GM13977 (cell line): ENCODE measurements around the gene CHAF1A.

Experiments
- DNase-seq: peaks from one replicate; pipeline ENCODE4 v3.0.0; 2012; ENCODE audit warnings: low spot score
- in situ Hi-C: fragments of 300-500 bp; cut with MboI; formaldehyde crosslinking; loops from one replicate; pipeline ENCODE4 v1.12.0; 2022; ENCODE audit warnings: low sequenced_read_pairs, low pct_unique_long_range_greater_than_20kb, mixed read lengths, inconsistent platforms; ENCODE audit not compliant: unreplicated experiment
- TF ChIP-seq, protein P1 (sequence below): IDR thresholded peaks from 2 replicates; pipeline ENCODE4 v1.5.1; 2012; ENCODE audit warnings: mild to moderate bottlenecking, control low read depth; ENCODE audit not compliant: insufficient read depth; ENCODE audit errors: extremely low read depth, missing control alignments

Gene CHAF1A

DNA sequence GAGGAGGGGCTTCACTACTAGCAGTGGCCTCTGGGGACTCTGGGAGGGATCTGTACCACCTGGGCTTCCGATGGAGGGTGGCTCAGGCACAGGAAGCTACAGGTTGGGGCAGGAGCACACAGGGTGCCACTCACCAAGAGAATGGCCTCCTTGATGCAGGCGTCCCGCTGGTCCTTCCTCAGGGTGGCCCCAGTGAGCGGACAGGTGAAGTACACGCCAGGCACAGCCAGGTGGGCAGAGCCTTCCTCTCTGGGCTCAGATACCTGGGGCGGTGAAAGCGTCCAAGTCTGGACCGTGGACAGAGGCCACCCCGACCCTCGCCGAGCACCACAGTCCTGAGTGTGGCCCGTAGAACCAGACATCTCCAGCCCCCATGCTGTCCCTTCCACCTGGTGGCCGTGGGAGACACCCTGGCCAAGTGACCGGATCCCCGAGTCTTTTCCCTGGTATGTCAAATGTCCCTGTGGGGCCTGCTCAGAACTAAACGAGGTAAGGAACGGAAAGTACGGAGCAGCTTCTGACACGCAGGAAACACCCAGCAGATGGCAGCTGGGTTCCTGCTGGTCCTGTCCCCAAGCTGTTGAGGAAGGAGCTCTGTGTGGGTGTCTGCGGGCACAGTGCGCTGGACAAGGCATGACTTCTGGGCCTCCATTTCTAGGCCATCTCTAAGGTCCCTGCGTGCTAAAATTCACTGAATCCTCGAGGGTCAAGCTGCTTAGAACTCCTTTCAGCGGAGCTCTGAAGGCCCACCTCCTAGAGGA is 50.0 kb downstream of the CHAF1A start:
- in situ Hi-C loops, result no loop called here
- TF ChIP-seq, protein P1, sequence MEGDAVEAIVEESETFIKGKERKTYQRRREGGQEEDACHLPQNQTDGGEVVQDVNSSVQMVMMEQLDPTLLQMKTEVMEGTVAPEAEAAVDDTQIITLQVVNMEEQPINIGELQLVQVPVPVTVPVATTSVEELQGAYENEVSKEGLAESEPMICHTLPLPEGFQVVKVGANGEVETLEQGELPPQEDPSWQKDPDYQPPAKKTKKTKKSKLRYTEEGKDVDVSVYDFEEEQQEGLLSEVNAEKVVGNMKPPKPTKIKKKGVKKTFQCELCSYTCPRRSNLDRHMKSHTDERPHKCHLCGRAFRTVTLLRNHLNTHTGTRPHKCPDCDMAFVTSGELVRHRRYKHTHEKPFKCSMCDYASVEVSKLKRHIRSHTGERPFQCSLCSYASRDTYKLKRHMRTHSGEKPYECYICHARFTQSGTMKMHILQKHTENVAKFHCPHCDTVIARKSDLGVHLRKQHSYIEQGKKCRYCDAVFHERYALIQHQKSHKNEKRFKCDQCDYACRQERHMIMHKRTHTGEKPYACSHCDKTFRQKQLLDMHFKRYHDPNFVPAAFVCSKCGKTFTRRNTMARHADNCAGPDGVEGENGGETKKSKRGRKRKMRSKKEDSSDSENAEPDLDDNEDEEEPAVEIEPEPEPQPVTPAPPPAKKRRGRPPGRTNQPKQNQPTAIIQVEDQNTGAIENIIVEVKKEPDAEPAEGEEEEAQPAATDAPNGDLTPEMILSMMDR, result no peak

DNA sequence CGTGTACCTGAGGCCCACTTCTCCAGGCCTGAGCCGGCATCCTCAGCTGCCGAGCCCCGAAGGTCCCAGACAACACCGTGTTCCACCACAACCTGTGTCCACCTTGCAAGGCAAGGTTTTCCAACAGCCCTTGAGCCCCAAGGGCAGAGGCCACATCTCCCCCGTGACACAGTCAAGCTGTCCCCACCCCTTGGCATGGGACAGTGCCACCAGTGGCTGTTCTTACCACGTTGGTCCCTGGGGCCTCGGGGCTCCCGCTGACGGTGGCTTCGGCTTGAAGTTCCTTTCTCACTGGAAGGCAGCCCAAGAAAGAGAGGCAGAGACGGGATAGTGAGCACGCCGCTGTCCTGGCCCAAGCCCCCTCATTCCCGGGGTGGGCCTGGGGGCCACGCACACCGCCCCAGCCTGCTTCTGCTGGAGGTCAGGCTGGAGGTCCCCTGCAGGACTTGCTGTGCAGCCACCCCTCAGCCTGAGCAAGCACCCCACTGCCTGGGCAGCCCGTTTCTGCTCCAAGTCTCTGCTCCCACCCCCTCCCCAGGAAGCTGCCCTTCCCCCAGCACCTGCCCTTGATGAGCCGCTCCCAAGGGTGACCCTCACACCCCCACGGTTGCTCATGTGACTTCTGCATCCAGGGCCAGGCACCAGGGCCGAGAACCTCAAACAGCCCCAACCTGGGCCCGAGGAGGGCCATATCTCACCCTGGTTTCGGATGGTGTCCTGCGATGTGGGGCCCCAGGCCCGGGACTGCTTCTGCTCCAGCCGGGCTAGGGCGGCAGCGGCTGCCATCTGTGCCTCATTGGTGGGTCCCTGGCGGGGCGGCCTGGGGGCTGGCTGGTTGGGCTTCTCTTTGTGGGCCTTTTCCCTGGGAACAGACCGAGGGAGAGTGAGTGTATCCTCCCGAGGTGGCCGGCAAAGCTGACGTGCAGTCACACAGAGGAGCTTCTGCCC is 51.1 kb downstream of the CHAF1A start:
- in situ Hi-C loops, result no loop called here
- TF ChIP-seq, protein P1, result no peak
- DNase-seq, result no peak

More for the DNA sequence above, 50.0 kb downstream of the CHAF1A start:
- no peak for DNase-seq

DNA sequence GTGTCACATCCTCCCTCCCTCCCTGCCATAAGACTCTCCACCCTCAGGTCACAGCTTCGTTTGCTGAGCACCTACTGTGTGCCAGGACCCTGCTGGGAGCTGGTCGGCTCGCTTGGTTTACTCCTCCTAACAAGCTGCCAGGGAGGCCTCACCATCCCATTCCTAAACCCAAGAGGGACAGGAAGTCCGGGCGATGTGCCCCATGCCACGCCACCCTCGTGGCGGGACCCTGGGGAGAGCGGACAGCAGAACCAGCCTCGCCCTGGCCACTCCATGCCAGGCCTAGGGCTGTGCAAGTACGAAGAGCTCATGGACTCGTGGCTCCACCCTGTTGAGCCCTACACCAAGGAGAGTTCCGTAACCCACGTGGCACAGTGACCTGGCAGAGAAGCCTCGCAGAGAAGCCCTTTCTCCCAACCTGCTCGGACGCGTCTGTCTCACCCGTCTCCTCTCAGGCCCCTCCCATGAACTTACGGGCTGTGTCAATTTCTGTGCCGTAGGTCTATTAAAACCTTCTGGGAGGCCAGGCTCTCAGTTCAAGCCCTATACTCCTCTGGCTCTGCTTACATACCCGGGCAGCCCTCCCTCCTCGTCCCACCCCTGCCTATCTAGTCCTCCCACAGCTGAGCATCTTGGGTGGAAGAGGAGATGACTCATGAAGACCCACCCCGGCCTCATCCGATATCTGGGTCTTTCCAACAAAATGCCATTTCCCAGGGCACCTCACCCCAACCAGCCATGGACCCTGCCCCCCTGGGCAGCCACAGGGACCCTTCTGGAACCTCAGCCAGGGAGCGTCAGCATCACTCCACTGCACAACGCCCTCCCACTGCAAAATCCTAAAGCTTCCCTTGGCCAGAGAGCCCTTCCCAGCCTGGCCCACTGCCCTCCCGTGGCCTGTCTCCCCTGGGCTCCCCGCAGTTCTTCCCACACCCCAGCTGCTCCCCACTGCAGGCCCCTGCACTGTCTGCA is 52.6 kb downstream of the CHAF1A start:
- no peak for DNase-seq
- in situ Hi-C loops, result no loop called here
- TF ChIP-seq, protein P1, result no peak

DNA sequence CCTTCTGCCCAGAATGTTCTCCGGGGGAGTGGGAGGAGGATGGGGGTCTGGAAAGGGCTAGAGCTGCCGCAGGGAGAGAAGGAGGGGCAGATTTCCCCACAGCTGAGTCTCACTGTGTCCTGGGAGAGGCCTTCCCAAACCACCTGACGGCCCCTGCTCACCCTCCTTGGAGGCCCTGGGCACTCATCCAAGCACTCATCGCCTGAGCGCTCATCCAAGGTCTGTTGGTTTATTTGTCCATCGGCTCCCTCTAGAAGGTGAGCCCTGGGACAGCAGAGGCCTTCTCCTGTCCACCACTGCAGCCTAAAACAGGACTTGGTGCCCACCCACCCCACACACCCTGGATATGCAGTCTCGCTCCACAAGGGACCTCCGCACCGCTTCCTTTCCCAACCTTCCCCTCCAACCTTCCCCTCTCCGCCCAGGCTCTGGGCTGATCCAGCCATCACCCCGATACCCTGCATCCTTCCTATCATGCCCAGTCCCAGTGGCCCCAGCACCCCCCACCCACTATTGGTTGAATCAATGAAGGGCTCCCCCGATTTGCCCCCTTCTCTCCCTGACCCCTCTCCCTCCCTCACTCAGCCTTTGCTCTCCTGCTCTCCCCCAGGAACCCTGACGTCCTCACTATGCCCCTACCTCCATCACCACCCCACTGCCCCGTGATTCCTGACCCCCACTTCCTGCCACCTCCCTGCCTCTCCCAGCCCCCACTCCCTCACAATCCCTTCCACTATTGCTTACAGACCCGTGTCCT is 53.5 kb downstream of the CHAF1A start:
- in situ Hi-C loops, result no loop called here
- no peak for DNase-seq
- TF ChIP-seq, protein P1, result no peak

DNA sequence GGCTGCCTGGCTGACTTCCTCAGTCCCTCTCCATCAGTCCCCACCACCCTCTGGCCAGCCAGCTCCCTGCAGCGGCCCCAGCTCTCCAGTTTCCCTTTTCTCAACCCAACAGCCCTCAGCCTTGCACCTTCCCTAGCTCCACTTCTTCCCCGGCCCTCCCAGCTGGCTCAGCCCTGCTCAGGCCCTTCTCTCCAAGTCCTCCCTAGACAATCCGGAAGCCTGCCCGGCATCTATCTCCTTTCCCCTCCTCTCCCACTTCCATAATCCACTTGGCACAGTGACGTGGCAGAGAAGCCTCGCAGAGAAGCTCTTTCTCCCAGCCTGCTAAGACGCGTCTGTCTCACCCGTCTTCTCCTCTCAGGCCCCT is 54.0 kb downstream of the CHAF1A start:
- in situ Hi-C loops, result no loop called here
- no peak for DNase-seq
- TF ChIP-seq, protein P1, result no peak
